HEK293 (cell line): ENCODE data around the gene GALNT11.

ENCODE experiments used
- CTCF ChIA-PET: fragments of 350-600 bp; formaldehyde crosslinking; extraction: SDS; loops from one replicate; lab custom pipeline; 2021; ENCODE audit warnings: antibody characterized with exemption; lab: Yijun Ruan, JAX
- POLR2A ChIA-PET: fragments of 300-600 bp; formaldehyde crosslinking; extraction: SDS; loops from one replicate; lab custom pipeline; 2020; ENCODE audit warnings: antibody characterized with exemption, inconsistent platforms; lab: Yijun Ruan, JAX
- H3K27ac ChIP-seq: fragments of 200-500 bp; sonication (Bioruptor generic); 2 replicates; pipeline ENCODE4 v1.5.1; 2014; ENCODE audit warnings: low read depth, low read length, control low read depth, inconsistent platforms; ENCODE audit errors: extremely low read depth
- H3K36me3 ChIP-seq, 2 experiments: fragments of 200-500 bp in 1 of 2; sonication (Bioruptor generic) in 1 of 2; 1 replicate in 1 of 2; 2 replicates in 1 of 2; pipeline ENCODE4 v1.5.1; 2014 to 2017; ENCODE audit warnings: inconsistent platforms in 2 of 2, low read length in 2 of 2; ENCODE audit not compliant: control insufficient read depth in 2 of 2, insufficient read depth in 1 of 2
- H3K4me1 ChIP-seq: fragments of 200-500 bp; sonication (Bioruptor generic); 2 replicates; pipeline ENCODE4 v1.5.1; 2014; ENCODE audit warnings: mild to moderate bottlenecking, low read length, inconsistent platforms; ENCODE audit not compliant: control insufficient read depth, insufficient read depth
- H3K4me3 ChIP-seq: 2 replicates; pipeline ENCODE4 v1.5.1; 2011; ENCODE audit warnings: low read depth, mild to moderate bottlenecking, control low read depth, low read length, moderate library complexity
- H3K9me3 ChIP-seq: fragments of 200-500 bp; sonication (Bioruptor generic); 2 replicates; pipeline ENCODE4 v1.5.1; 2014; ENCODE audit warnings: low read depth, low read length, inconsistent platforms; ENCODE audit not compliant: control insufficient read depth, insufficient read depth
- BCL6B ChIP-seq: fragments of 450-650 bp; formaldehyde crosslinking; IDR thresholded peaks from 2 replicates; pipeline ENCODE4 v1.5.1; 2017; ENCODE audit warnings: missing biosample characterization, missing genetic modification characterization
- GLIS2 ChIP-seq: fragments of 450-650 bp; formaldehyde crosslinking; IDR thresholded peaks from 2 replicates; pipeline ENCODE4 v1.5.1; 2016; ENCODE audit warnings: missing biosample characterization, missing genetic modification characterization
- IKZF3 ChIP-seq: fragments of 450-650 bp; IDR thresholded peaks from 2 replicates; pipeline ENCODE4 v1.5.0; 2018; ENCODE audit warnings: missing biosample characterization, mild to moderate bottlenecking, missing genetic modification characterization, moderate library complexity
- KLF10 ChIP-seq: fragments of 450-650 bp; IDR thresholded peaks from 2 replicates; pipeline ENCODE4 v1.5.1; 2018; ENCODE audit warnings: missing biosample characterization, mild to moderate bottlenecking, missing genetic modification characterization
- MYNN ChIP-seq: fragments of 450-650 bp; formaldehyde crosslinking; IDR thresholded peaks from 2 replicates; pipeline ENCODE4 v1.5.1; 2016; ENCODE audit warnings: missing biosample characterization, missing genetic modification characterization, borderline replicate concordance
- PRDM1 ChIP-seq: fragments of 450-650 bp; formaldehyde crosslinking; IDR thresholded peaks from 2 replicates; pipeline ENCODE4; 2016; ENCODE audit warnings: missing biosample characterization, missing genetic modification characterization
- PRDM6 ChIP-seq: fragments of 450-650 bp; formaldehyde crosslinking; IDR thresholded peaks from 2 replicates; pipeline ENCODE4 v1.5.1; 2017; ENCODE audit warnings: missing biosample characterization, missing genetic modification characterization
- SALL2 ChIP-seq: fragments of 450-650 bp; formaldehyde crosslinking; IDR thresholded peaks from 2 replicates; pipeline ENCODE4 v1.5.0; 2017; ENCODE audit warnings: missing biosample characterization, mild to moderate bottlenecking, missing genetic modification characterization, borderline replicate concordance
- ZBTB44 ChIP-seq: fragments of 450-650 bp; IDR thresholded peaks from 2 replicates; pipeline ENCODE4 v1.5.1; 2018; ENCODE audit warnings: missing biosample characterization, mild to moderate bottlenecking, missing genetic modification characterization
- ZFHX2 ChIP-seq: fragments of 450-650 bp; formaldehyde crosslinking; conservative IDR thresholded peaks from 2 replicates; pipeline ENCODE4 v1.5.1; 2016; ENCODE audit warnings: missing biosample characterization, missing genetic modification characterization
- ZFP69B ChIP-seq: fragments of 450-650 bp; formaldehyde crosslinking; IDR thresholded peaks from 2 replicates; pipeline ENCODE4 v1.5.1; 2016; ENCODE audit warnings: missing biosample characterization, missing genetic modification characterization
- ZNF155 ChIP-seq: fragments of 450-650 bp; formaldehyde crosslinking; IDR thresholded peaks from 2 replicates; pipeline ENCODE4 v1.5.1; 2016; ENCODE audit warnings: missing biosample characterization, missing genetic modification characterization
- ZNF19 ChIP-seq: fragments of 450-650 bp; formaldehyde crosslinking; IDR thresholded peaks from 2 replicates; pipeline ENCODE4; 2016; ENCODE audit warnings: missing biosample characterization, missing genetic modification characterization, low read depth
- ZNF350 ChIP-seq: fragments of 450-650 bp; formaldehyde crosslinking; IDR thresholded peaks from 2 replicates; pipeline ENCODE4 v1.5.0; 2017; ENCODE audit warnings: missing biosample characterization, mild to moderate bottlenecking, missing genetic modification characterization
- ZNF354C ChIP-seq: fragments of 450-650 bp; formaldehyde crosslinking; IDR thresholded peaks from 2 replicates; pipeline ENCODE4 v1.5.1; 2016; ENCODE audit warnings: missing biosample characterization, missing genetic modification characterization, low read depth, borderline replicate concordance
- ZNF404 ChIP-seq: fragments of 450-650 bp; formaldehyde crosslinking; IDR thresholded peaks from 2 replicates; pipeline ENCODE4 v1.5.1; 2017; ENCODE audit warnings: missing biosample characterization, missing genetic modification characterization
- ZNF433 ChIP-seq: fragments of 450-650 bp; formaldehyde crosslinking; IDR thresholded peaks from 2 replicates; pipeline ENCODE4 v1.5.1; 2016; ENCODE audit warnings: missing biosample characterization, missing genetic modification characterization, low read depth
- ZNF48 ChIP-seq: fragments of 450-650 bp; formaldehyde crosslinking; IDR thresholded peaks from 2 replicates; pipeline ENCODE4 v1.5.1; 2016; ENCODE audit warnings: missing biosample characterization, missing genetic modification characterization
- ZNF544 ChIP-seq: fragments of 450-650 bp; formaldehyde crosslinking; IDR thresholded peaks from 2 replicates; pipeline ENCODE4 v1.5.0; 2017; ENCODE audit warnings: missing biosample characterization, missing genetic modification characterization
- ZNF623 ChIP-seq: fragments of 450-650 bp; formaldehyde crosslinking; IDR thresholded peaks from 2 replicates; pipeline ENCODE4 v1.5.1; 2016; ENCODE audit warnings: missing biosample characterization, missing genetic modification characterization
- ZNF624 ChIP-seq: fragments of 450-650 bp; formaldehyde crosslinking; IDR thresholded peaks from 2 replicates; pipeline ENCODE4 v1.5.1; 2017; ENCODE audit warnings: missing biosample characterization, missing genetic modification characterization
- ZNF639 ChIP-seq: fragments of 450-650 bp; formaldehyde crosslinking; IDR thresholded peaks from 2 replicates; pipeline ENCODE4 v1.5.1; 2016; ENCODE audit warnings: missing biosample characterization, missing genetic modification characterization
- ZNF658 ChIP-seq: fragments of 450-650 bp; formaldehyde crosslinking; IDR thresholded peaks from 2 replicates; pipeline ENCODE4; 2016; ENCODE audit warnings: missing biosample characterization, missing genetic modification characterization
- ZNF660 ChIP-seq: fragments of 450-650 bp; IDR thresholded peaks from 2 replicates; pipeline ENCODE4 v1.5.1; 2018; ENCODE audit warnings: missing biosample characterization, mild to moderate bottlenecking, missing genetic modification characterization

GALNT11 gene

DNA sequence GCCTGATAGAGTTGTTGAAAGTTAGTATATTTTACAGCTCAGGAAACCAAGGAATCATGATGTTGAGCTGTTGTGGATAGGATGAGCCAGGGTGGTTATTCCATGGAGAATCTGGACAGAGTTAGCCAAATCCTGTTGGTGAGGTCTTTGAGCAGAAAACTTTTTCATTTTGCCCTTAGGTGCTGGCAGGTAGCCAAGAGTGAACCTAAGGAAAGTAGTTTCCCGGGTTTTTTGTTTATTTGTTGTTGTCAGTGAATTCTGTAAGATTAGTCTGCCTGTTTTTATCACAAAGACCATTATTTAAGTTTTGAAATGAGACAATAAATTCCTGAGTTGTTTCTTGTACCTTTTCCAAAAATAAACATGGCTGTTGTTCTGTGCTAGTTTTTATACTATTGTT lies 61.0 kb downstream of the GALNT11 start:
- Histone ChIP-seq H3K9me3 (no peaks in the 10 kb centered on the region), H3K4me1 (peaks cover 3% of the 10 kb centered on the region; the same call in 1 of the 2 replicates), H3K36me3 (no peaks in the 10 kb centered on the region), H3K4me3 (no peak overlapping the region), H3K27ac (no peak overlapping the region)
- ChIA-PET CTCF (no interaction called here), POLR2A (no interaction called here)
- TF ChIP-seq ZNF623 (tag by site-specific recombination) (no peak), IKZF3 (tag by site-specific recombination) (0 out of 2 replicates have a peak, but pooled peaks have one; percentile 11), ZNF155 (tag by site-specific recombination) (no peak), ZFHX2 (tag by site-specific recombination) (no peak), ZNF658 (tag by site-specific recombination) (no peak), ZNF354C (tag by site-specific recombination) (no peak), BCL6B (tag by site-specific recombination) (peak; percentile 61; the same call in 1 of the 2 replicates), KLF10 (tag by site-specific recombination) (no peak), ZNF404 (tag by site-specific recombination) (no peak), PRDM1 (tag by site-specific recombination) (no peak), ZNF350 (peak; percentile 56; the same call in 1 of the 2 replicates), ZNF639 (no peak), ZNF660 (tag by site-specific recombination) (no peak), ZNF19 (tag by site-specific recombination) (no peak), PRDM6 (tag by site-specific recombination) (peak; percentile 85), ZNF544 (tag by site-specific recombination) (0 out of 2 replicates have a peak, but pooled peaks have one; percentile 63), ZNF624 (no peak), SALL2 (tag by site-specific recombination) (no peak), ZFP69B (tag by site-specific recombination) (no peak), GLIS2 (no peak), ZNF433 (tag by site-specific recombination) (no peak), MYNN (tag by site-specific recombination) (no peak), ZBTB44 (peak; percentile 39; the same call in 1 of the 2 replicates), ZNF48 (tag by site-specific recombination) (no peak)
